ENCODE results near the gene GALNT16.
"Not testable (repeated sequence)": the region's sequence is repeated elsewhere in the genome, so short reads cannot be mapped to it uniquely, and the experiment has no call there.

GALNT16 gene

DNA sequence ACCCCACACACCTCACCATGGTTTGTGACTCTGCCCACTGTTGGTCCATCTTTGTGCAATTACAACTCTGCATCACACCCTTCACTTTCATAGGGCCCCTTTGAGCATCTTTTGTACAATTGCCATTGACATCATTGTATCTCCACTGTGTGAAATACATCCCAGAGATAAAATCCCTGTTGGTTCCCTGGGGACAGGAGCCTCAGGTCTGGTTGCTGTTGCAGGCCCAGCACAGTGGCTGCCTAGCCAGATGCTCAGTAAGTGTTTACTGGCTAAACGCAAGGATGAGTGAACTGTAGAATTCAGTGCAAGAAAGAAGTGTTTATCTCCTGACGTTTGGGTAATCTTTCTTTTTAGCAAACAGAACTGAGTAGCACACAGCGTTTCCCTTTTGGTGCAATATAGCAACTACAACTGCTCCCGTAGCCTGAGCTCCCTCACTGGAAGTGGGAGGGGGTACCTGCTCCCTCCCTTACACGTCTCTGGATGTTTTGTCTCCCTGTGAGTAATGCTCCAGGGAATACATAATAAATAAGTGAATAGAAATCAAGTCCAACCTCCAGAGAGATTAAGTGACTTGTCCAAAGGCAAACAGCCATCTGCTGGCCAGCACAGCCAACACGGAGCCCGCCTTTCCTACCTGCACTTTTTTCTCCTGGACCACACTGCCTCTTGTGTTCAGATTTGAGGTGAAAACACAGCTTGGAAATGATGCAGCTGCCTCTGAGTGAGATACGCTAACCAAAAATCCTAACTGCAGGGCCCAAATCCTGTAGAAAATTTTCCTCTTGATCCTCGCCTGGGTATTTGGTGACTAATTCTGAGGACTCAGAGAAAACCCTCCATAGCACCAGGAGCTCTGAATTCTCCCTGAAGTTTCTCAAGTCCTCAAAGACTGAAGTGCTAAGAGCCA is 27.4 kb downstream of the GALNT16 start:
- DNase-seq, result peak; percentile 52

DNA sequence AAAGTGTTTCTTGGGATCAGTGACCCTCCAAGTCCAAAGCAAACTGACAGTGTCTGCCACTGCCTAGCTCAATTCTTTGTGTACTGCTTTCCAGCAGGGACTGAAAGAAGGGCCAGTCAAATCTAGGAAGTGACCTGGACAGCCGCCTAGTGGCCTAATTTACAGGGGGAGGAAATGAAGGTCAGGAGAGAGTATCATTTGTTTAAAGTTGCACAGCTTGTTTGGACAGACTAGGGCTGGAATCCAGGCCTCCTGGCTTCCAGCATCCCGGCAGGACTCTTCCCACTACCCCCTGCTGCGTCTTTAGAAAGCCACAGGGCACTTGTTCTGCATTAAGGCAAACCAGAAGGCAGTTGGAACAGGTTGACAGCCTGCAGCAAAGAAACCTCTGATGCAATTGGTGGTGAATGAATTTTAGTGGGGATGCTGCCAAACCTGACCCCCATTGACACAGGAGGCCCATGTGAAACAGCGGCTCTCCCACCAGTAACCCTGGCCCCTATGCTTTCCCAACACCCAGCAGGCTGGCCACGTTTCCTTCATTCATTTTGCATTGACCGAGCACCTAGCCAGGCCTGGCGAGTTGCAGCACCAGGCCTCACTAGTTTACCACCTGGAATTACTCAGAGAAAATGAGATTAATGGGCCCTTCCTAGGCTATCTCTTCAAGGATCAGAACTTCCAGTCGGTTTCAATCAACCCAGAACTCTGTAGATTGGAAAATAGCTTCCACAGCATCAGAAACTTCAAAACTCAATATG is 28.2 kb downstream of the GALNT16 start:
- no peak for DNase-seq

GRCh38 chr14:69288956-69289705 is 29.2 kb downstream of the GALNT16 start:
- DNase-seq, result no peak

GRCh38 chr14:69289811-69290520 is 30.0 kb downstream of the GALNT16 start:
- no peak for DNase-seq

- DNase-seq, result not testable (repeated sequence)
Observed at GRCh38 chr14:69290881-69291280, 30.9 kb downstream of the GALNT16 start.

- DNase-seq, result no peak
Observed at GRCh38 chr14:69291396-69291795, 31.4 kb downstream of the GALNT16 start.

DNA sequence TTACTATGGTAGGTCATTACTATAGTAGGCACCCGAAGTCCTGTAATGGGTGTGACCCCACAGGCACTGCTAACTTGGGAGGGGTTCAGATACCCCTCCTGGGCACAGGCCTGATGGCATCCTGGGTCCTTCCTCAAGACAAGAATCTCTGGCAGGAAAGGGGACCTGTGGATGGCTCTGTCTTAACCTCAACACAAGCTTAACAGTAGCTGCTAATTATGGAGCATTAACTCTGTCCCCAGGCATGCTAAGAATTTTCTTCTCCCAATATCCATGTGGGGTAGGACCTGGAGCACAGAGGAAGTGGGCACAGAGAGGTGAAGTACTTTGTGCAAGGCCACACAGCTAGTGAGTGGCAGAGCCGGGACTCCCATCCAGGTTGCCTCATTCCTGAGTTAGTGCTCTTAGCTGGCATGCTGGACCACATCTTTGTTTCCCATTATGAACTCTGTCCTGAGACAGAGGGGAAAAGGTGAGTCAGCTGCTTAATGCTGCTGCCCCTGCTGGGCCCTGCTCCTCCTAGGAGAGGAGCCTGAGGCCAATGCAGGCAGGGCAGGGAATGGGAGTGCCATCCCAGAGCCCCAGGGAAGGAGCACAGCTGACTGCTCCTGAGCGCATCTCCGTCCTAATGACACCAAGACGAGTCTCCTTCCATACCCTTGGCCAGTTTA is 32.1 kb downstream of the GALNT16 start:
- no peak for DNase-seq

GRCh38 chr14:69298131-69299071 is 38.4 kb downstream of the GALNT16 start:
- no peak for DNase-seq

DNA sequence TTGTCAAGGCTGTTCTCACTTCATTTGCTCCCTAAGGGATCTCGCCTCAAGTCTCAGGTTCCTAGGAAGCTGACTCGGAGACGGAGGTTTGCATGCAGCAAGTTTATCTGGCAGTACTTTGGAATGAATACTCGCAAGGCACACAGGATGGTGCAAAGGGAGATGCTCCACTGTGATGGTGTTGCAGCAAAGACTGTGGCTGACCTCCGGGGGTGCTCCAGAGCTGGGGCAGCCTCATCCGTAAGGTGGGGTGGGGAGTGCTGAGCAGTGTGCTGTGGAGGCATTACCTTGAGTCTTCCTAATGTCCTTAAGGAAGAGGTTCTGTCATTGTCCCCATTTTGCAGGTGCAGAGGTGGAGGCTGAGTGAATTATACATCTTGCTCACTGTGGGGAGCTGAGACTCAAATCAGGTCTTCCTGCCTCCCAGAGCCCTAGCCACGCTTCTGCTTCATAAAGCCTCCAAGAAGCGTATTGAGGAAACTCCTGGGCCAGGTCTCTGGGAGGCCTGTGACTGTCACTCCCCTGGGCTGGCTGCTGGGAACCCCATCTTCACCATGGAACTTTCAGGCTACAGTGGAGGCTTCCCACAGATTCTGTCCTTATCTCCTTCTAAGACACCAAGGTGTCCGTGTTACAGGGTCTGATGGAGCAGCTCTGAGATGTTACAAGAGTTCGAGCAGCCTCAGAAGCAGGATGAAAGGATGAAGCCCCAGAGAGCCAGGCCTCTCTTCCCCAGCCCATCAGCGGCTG is 39.5 kb downstream of the GALNT16 start:
- DNase-seq, result no peak

GRCh38 chr14:69300601-69301221 is 40.8 kb downstream of the GALNT16 start:
- DNase-seq, result no peak

DNA sequence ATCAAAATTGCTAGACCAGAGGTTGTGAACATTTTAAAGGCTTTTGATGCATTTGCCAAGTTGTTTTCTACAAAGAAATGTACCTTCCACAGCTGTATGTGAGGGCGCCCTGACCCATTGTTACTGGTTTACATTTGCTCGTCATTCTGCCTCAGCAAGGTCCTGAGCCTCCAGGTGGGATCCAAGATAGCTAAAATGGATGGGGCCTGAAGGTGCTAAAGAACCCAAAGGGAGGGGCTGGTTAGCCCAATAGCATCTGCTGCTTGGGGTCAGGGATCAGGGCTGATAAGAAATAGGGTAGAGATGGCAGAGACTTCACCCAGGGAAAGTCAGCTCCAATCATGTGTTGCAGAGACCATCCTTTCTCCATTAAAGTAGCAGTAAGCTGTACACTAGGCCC is 43.1 kb downstream of the GALNT16 start:
- DNase-seq, result no peak

- DNase-seq, result no peak
Observed at GRCh38 chr14:69312608-69313007, 52.6 kb downstream of the GALNT16 start.

GRCh38 chr14:69313176-69313575 is 53.2 kb downstream of the GALNT16 start:
- DNase-seq, result no peak

GRCh38 chr14:69314327-69314726 is 54.4 kb downstream of the GALNT16 start:
- no peak for DNase-seq

- DNase-seq, result no peak
Observed at GRCh38 chr14:69315301-69315700, 55.3 kb downstream of the GALNT16 start.

- no peak for DNase-seq
Observed at GRCh38 chr14:69316449-69317101, 56.6 kb downstream of the GALNT16 start.

DNA sequence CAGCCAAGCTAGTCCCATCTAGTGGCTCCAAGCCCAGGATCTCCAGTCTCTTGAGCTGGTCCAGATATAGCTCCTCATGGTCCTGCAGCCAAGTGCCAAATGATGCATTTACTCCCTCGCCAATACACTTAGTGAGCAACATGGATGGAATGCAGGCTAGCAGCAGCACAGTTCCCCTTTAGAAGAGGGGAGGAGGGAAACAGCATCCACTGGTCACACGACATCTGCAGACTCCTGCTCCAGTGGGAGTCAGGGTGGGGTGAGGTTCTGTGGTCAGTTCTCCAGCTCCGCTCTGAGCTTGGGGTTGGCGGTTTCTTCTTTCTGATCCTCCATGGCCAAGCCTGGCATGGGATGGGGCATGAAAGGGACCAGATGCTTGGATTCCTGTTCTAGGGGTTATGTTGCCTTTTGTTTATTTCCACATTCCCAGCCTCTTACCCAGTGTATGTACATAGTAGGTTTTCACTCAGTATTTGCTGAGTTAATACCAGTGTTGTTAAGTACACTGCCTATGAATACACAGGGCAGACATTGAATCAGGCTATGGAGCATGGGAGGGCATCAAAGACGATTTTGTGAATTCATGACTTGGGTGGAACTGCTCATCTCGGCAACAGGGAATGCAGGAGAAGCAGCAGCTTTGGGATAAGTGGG is 57.3 kb downstream of the GALNT16 start:
- no peak for DNase-seq

GRCh38 chr14:69317780-69318179 is 57.8 kb downstream of the GALNT16 start:
- no peak for DNase-seq

DNA sequence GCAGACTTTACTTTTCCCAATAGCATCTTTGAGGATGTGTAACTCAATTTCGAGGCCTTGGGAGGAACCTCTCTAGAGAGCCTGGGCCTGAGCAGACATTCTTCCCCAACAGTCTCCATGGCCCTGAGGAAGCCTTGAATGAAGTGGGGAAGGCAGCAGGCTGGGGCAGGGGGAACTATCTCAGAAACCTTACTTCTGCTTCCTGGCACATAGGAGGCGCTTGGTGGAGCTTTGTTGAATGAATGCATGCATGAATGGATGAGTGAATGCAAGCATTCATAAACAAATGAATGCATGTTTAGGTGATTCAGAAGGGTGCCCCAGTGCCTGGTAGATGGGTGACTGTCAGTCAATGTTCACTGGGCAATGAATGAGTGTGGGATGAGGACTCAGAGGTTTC is 58.3 kb downstream of the GALNT16 start:
- DNase-seq, result no peak
